Astrocyte of the spinal cord (primary cell): ENCODE results near the gene CHSY1.

Experiments used
- DNase-seq: peaks from one replicate; pipeline ENCODE4 v3.0.0; 2011; ENCODE audit warnings: low read depth, low spot score
- H3K4me3 ChIP-seq: 2 replicates; pipeline ENCODE4 v1.5.1; 2011; ENCODE audit warnings: low read depth, mild to moderate bottlenecking, low read length, moderate library complexity
- CTCF ChIP-seq: IDR thresholded peaks from 2 replicates; pipeline ENCODE4 v1.5.1; 2012; ENCODE audit warnings: low read depth, mild to moderate bottlenecking, low read length, inconsistent platforms
- in situ Hi-C: cut with HindIII; loops from 2 replicates; pipeline ENCODE4 v1.10.0; 2017; ENCODE audit warnings: low sequenced_read_pairs

CHSY1 gene

GRCh38 chr15:101180620-101181307 lies 71.1 kb downstream of the CHSY1 start:
- DNase-seq = no peak
- H3K4me3 ChIP-seq = no peak overlapping the region
- TF ChIP-seq CTCF = no peak
- in situ Hi-C loops = no loop called here

- in situ Hi-C loops = no loop called here
- peak; percentile 73 for DNase-seq
- TF ChIP-seq CTCF = no peak
- H3K4me3 ChIP-seq = no peak overlapping the region
Observed at GRCh38 chr15:101179341-101180153, 72.3 kb downstream of the CHSY1 start.

- H3K4me3 ChIP-seq = no peak overlapping the region
- in situ Hi-C loops = no loop called here
- no peak for DNase-seq
- no peak for TF ChIP-seq CTCF
Observed at GRCh38 chr15:101178931-101179330, 72.9 kb downstream of the CHSY1 start.

- no peak overlapping the region for H3K4me3 ChIP-seq
- no peak for TF ChIP-seq CTCF
- no peak for DNase-seq
- in situ Hi-C loops = no loop called here
Observed at GRCh38 chr15:101178479-101178878, 73.4 kb downstream of the CHSY1 start.

- no peak overlapping the region for H3K4me3 ChIP-seq
- in situ Hi-C loops = no loop called here
- TF ChIP-seq CTCF = no peak
- DNase-seq = no peak
Observed at GRCh38 chr15:101177866-101178265, 74.0 kb downstream of the CHSY1 start.

- H3K4me3 ChIP-seq = no peak overlapping the region
- DNase-seq = no peak
- TF ChIP-seq CTCF = no peak
- in situ Hi-C loops = no loop called here
Observed at GRCh38 chr15:101176625-101177024, 75.2 kb downstream of the CHSY1 start.
